Sigmoid colon (tissue), 7 donors: ENCODE results near the gene SYCN. TPM values are rescaled to one million over a fixed set of nuclear protein-coding genes. Genes with fewer than 3 reads are reported as not detected.
"Not testable (repeated sequence)": the region's sequence is repeated elsewhere in the genome, so short reads cannot be mapped to it uniquely, and the experiment has no call there.

ENCODE experiments used
- DNase-seq: peaks from one replicate; pipeline ENCODE4 v3.0.0-alpha.2; 2019
- H3K27ac ChIP-seq, 4 donors: fragments of 200-600 bp; sonication (generic); one replicate each; pipeline ENCODE4 v1.5.1; 2016 to 2019; ENCODE audit warnings: mild to moderate bottlenecking in 1 of 4
- H3K27me3 ChIP-seq, 3 donors: fragments of 200-600 bp; sonication (generic); one replicate each; pipeline ENCODE4 v1.5.1; 2019; ENCODE audit warnings: mild to moderate bottlenecking in 1 of 3
- H3K36me3 ChIP-seq, 4 donors: fragments of 200-600 bp; sonication (generic); one replicate each; pipeline ENCODE4 v1.5.1; 2016 to 2019
- H3K4me1 ChIP-seq, 4 donors: fragments of 200-600 bp; sonication (generic); one replicate each; pipeline ENCODE4 v1.5.1; 2017 to 2019
- H3K4me3 ChIP-seq, 4 donors: fragments of 200-600 bp; sonication (generic); one replicate each; pipeline ENCODE4 v1.5.1; 2017 to 2019; ENCODE audit warnings: mild to moderate bottlenecking in 2 of 4, moderate library complexity in 1 of 4
- H3K9me3 ChIP-seq, 4 donors: fragments of 200-600 bp in 3 of 4; sonication (generic) in 3 of 4; one replicate each; pipeline versions ENCODE4 v1.5.1 to v1.6.1; 2013 to 2019
- CTCF ChIP-seq, 4 experiments: fragments of 450-650 bp in 3 of 4; fragments of 200-600 bp in 1 of 4; IDR thresholded peaks; one replicate each; pipeline ENCODE4 v1.5.1; 2016 to 2019; ENCODE audit warnings: antibody characterized with exemption in 4 of 4, mild to moderate bottlenecking in 3 of 4, moderate library complexity in 2 of 4
- EP300 ChIP-seq, 4 donors: sonication (generic); formaldehyde crosslinking; IDR thresholded peaks; one replicate each; pipeline ENCODE4 v1.6.1; 2017; ENCODE audit warnings: antibody characterized with exemption in 4 of 4
- POLR2A ChIP-seq, 2 donors: fragments of 450-650 bp; IDR thresholded peaks; one replicate each; pipeline ENCODE4 v1.6.1; 2016; ENCODE audit warnings: antibody characterized with exemption in 2 of 2, mild to moderate bottlenecking in 2 of 2, moderate library complexity in 2 of 2
- POLR2AphosphoS5 ChIP-seq, 4 donors: sonication (generic); formaldehyde crosslinking; IDR thresholded peaks; one replicate each; pipeline ENCODE4 v1.6.1; 2017; ENCODE audit warnings: antibody characterized with exemption in 4 of 4
- WGBS, 2 donors: extraction: QIAGEN DNeasy Blood & Tissue Kit; methylation state at CpG; one replicate each; pipeline ENCODE4 v1.1.7; 2013; 5-methylcytosine and 5-hydroxymethylcytosine counted together
- intact Hi-C: fragments of 100-400 bp; cut with DNase I; formaldehyde crosslinking; loops from one replicate; pipeline ENCODE4 v1.15.1; 2023
- polyA plus RNA-seq, 3 donors: library from polyadenylated mRNA; stranded (reverse); fragments of 200-250 nt; gene quantifications; one replicate each; pipeline ENCODE4 v1.2.3, GENCODE V29; 2013
- total RNA-seq, 4 donors: library from RNA; depleted of rRNA; stranded (reverse); fragments of >200 nt; gene quantifications; one replicate each; pipeline ENCODE4 v1.1.0, GENCODE V29; 2016
- donor health status: healthy with polysubstance abuse.
- donor health status: Bipolar disorder and iron deficiency.
- donor health status: healthy.

Gene SYCN
- total and polyA plus RNA-seq, 7 donors = not detected

GRCh38 chr19:39248806-39249205 lies 44.7 kb upstream of the SYCN start, which contains the start of gene IFNL4:
IFNL4 (minus strand) TSS chr19:39248856.
- H3K36me3 ChIP-seq = no peaks in the 10 kb centered on the region
- H3K4me3 ChIP-seq = peak within 1 kb of the TSS in 2 of 4 donors; percentile 20 to 21
- no peaks in the 10 kb centered on the region for H3K9me3 ChIP-seq
- H3K27ac ChIP-seq = no peak within 1 kb of the TSS
- intact Hi-C loops = no loop called here
- peaks cover 22 to 54% (median 52%) of the 10 kb centered on the region in 3 donors for H3K27me3 ChIP-seq
- 56 to 67% methylated on average over 13 of the region's 13 CpGs for WGBS, 2 donors
- DNase-seq = no peak
- H3K4me1 ChIP-seq = peaks cover 0 to 15% (median 12%) of the 10 kb centered on the region in 4 donors
- TF ChIP-seq POLR2AphosphoS5 (IDR thresholded peaks at IDR 0.05) = no peak
- no peak for TF ChIP-seq CTCF (IDR thresholded peaks at IDR 0.05)
- TF ChIP-seq EP300 (IDR thresholded peaks at IDR 0.05) = no peak
- TF ChIP-seq POLR2A (IDR thresholded peaks at IDR 0.05) = no peak

GRCh38 chr19:39247701-39248664 lies 43.9 kb upstream of the SYCN start:
- Histone ChIP-seq H3K36me3 (no peaks in the 10 kb centered on the region), H3K4me1 (peaks cover 0 to 15% (median 12%) of the 10 kb centered on the region in 4 donors), H3K4me3 (peak overlapping the region in 2 of 4 donors; percentile 20 to 21), H3K9me3 (no peaks in the 10 kb centered on the region), H3K27me3 (peaks cover 22 to 56% (median 55%) of the 10 kb centered on the region in 3 donors), H3K27ac (no peak overlapping the region)
- intact Hi-C loops = no loop called here
- TF ChIP-seq CTCF (IDR thresholded peaks at IDR 0.05) (no peak), EP300 (IDR thresholded peaks at IDR 0.05) (no peak), POLR2AphosphoS5 (IDR thresholded peaks at IDR 0.05) (no peak), POLR2A (IDR thresholded peaks at IDR 0.05) (no peak)
- DNase-seq = no peak
- WGBS, 2 donors = 26 to 30% methylated on average over 92 of the region's 92 CpGs

- intact Hi-C loops = no loop called here
- DNase-seq = no peak
- peaks cover 0 to 15% (median 12%) of the 10 kb centered on the region in 4 donors for H3K4me1 ChIP-seq
- H3K27ac ChIP-seq = no peak overlapping the region
- H3K9me3 ChIP-seq = no peaks in the 10 kb centered on the region
- H3K4me3 ChIP-seq = peak overlapping the region in 2 of 4 donors; percentile 20 to 21
- no peak for TF ChIP-seq POLR2A (IDR thresholded peaks at IDR 0.05)
- TF ChIP-seq CTCF (IDR thresholded peaks at IDR 0.05) = no peak
- no peak for TF ChIP-seq EP300 (IDR thresholded peaks at IDR 0.05)
- no peak for TF ChIP-seq POLR2AphosphoS5 (IDR thresholded peaks at IDR 0.05)
- H3K27me3 ChIP-seq = peaks cover 22 to 56% (median 55%) of the 10 kb centered on the region in 3 donors
- WGBS, 2 donors = 25 to 29% methylated on average over 42 of the region's 42 CpGs
- H3K36me3 ChIP-seq = no peaks in the 10 kb centered on the region
Observed at GRCh38 chr19:39246951-39247669, 43.0 kb upstream of the SYCN start.

- H3K27ac ChIP-seq, H3K4me3 ChIP-seq, H3K36me3 ChIP-seq, intact Hi-C loops, DNase-seq, H3K9me3 ChIP-seq: not testable (repeated sequence)
- WGBS, 2 donors = no CpG with 5 or more reads among the region's 1 CpG
- Histone ChIP-seq H3K27me3 (peaks cover 22 to 49% (median 48%) of the 10 kb centered on the region in 3 donors), H3K4me1 (peaks cover 0 to 15% (median 12%) of the 10 kb centered on the region in 4 donors)
Observed at GRCh38 chr19:39245166-39245565, 41.1 kb upstream of the SYCN start.

- 85 to 86% methylated on average over 12 of the region's 12 CpGs for WGBS, 2 donors
- H3K27ac ChIP-seq, DNase-seq, H3K4me3 ChIP-seq, H3K9me3 ChIP-seq, H3K36me3 ChIP-seq, intact Hi-C loops: not testable (repeated sequence)
- Histone ChIP-seq H3K27me3 (peaks cover 22 to 49% (median 42%) of the 10 kb centered on the region in 3 donors), H3K4me1 (peaks cover 0 to 15% (median 12%) of the 10 kb centered on the region in 4 donors)
Observed at GRCh38 chr19:39244410-39245100, 40.5 kb upstream of the SYCN start, which contains the start of gene IFNL3. IFNL3 (minus strand) TSS chr19:39245006; CDS start chr19:39244967, 39 bp downstream.

GRCh38 chr19:39243741-39244140 lies 39.7 kb upstream of the SYCN start:
- DNase-seq, intact Hi-C loops, H3K9me3 ChIP-seq, H3K36me3 ChIP-seq, H3K27ac ChIP-seq, H3K4me3 ChIP-seq: not testable (repeated sequence)
- peaks cover 19 to 43% (median 34%) of the 10 kb centered on the region in 3 donors for H3K27me3 ChIP-seq
- H3K4me1 ChIP-seq = peaks cover 0 to 15% (median 12%) of the 10 kb centered on the region in 4 donors
- 83% methylated on average over 13 of the region's 13 CpGs for WGBS, 2 donors
